Activated naive CD4-positive, alpha-beta T cell treated with anti-CD3 and anti-CD28 coated beads for 36 hours (primary cell): ENCODE data around the gene NUDT1. TPM values are rescaled to one million over a fixed set of nuclear protein-coding genes. Genes with fewer than 3 reads are reported as not detected.
A peak's percentile ranks its signal among the peaks of the same experiment; 100 is the strongest.

Experiments
- CTCF ChIA-PET: fragments of 350-600 bp; sonication (Branson Sonifier 250); formaldehyde crosslinking; loops from one replicate; lab custom pipeline; 2021; ENCODE audit warnings: antibody characterized with exemption; lab: Charles Lee
- DNase-seq: peaks from one replicate; pipeline ENCODE4 v3.0.0-alpha.2; 2020
- H3K27ac Mint-ChIP-seq: one replicate; pipeline ENCODE4 v1.8.0; 2021; ENCODE audit warnings: mild to moderate bottlenecking, mixed read lengths
- H3K27me3 Mint-ChIP-seq: one replicate; pipeline ENCODE4 v1.8.0; 2021; ENCODE audit warnings: low read depth, mixed read lengths
- H3K36me3 Mint-ChIP-seq: one replicate; pipeline ENCODE4 v1.8.0; 2021; ENCODE audit warnings: low read depth, mixed read lengths
- H3K4me1 Mint-ChIP-seq: one replicate; pipeline ENCODE4 v1.8.0; 2021; ENCODE audit warnings: low read depth, mixed read lengths
- H3K4me3 Mint-ChIP-seq: one replicate; pipeline ENCODE4 v1.8.0; 2021; ENCODE audit warnings: mild to moderate bottlenecking, moderate library complexity, mixed read lengths
- H3K9me3 Mint-ChIP-seq: one replicate; pipeline ENCODE4 v1.8.0; 2021; ENCODE audit warnings: mixed read lengths
- intact Hi-C: fragments of 100-400 bp; cut with micrococcal nuclease; formaldehyde crosslinking; loops from one replicate; pipeline ENCODE4 v1.15.1; 2023
- total RNA-seq, 2 experiments: library from RNA; stranded (reverse); gene quantifications; one replicate each; pipeline ENCODE4 v1.2.3, GENCODE V29; 2021

Gene NUDT1
- total RNA-seq, 2 experiments from 2014 or later, result 115 to 118 TPM

DNA sequence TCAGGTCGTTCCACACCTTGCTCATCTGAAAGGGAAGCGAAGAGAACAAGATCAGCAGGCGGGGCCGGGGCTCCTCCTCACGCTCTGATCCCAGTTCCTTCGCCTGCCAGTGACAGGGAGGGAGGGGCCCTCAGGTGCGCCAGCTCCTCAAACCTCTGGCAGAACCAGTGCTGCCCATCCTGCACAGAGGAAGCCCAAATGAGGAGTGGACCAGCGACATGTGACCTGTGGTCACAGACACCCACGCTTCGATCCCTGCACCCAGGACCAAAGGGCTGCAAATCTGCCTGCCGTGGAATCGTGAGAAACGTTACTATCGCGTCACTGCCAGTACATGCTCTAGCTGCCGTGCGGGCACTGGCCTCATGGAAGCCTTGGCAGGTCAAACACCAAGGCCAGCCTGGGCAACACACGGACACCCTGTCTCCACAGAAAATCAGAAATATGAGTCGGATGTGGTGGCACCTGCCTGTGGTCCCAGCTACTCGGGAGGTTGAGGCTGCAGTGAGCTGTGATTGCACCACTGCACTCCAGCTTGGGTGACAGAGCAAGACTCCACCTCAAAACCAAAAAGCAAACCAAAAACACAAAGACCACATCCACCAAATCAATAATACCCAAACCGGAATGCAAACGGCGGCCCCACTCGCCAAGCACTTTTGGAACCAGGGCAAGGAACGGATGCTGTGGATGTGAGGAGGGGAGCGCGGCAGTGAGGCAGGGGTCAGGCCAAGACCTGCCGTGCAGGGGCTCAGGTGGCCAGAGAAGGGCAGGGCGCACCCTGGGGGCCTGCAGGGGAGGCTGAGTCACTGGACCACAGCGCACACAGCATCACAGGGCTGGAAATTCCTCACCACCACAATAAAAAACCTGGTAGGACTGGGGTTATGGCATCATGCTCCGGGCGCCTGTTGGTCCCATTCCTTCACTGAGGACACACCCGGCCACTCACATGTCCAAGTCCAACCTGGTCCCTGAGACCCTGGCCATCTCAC, 13.4 kb downstream of the NUDT1 start:
- H3K27me3 Mint-ChIP-seq, result no peaks in the 10 kb centered on the region
- H3K4me1 Mint-ChIP-seq, result no peaks in the 10 kb centered on the region
- CTCF ChIA-PET, result no interaction called here
- no peak overlapping the region for H3K4me3 Mint-ChIP-seq
- intact Hi-C loops, result no loop called here
- DNase-seq, result no peak
- H3K36me3 Mint-ChIP-seq, result peaks cover 7% of the 10 kb centered on the region
- H3K27ac Mint-ChIP-seq, result no peak overlapping the region
- H3K9me3 Mint-ChIP-seq, result no peaks in the 10 kb centered on the region

DNA sequence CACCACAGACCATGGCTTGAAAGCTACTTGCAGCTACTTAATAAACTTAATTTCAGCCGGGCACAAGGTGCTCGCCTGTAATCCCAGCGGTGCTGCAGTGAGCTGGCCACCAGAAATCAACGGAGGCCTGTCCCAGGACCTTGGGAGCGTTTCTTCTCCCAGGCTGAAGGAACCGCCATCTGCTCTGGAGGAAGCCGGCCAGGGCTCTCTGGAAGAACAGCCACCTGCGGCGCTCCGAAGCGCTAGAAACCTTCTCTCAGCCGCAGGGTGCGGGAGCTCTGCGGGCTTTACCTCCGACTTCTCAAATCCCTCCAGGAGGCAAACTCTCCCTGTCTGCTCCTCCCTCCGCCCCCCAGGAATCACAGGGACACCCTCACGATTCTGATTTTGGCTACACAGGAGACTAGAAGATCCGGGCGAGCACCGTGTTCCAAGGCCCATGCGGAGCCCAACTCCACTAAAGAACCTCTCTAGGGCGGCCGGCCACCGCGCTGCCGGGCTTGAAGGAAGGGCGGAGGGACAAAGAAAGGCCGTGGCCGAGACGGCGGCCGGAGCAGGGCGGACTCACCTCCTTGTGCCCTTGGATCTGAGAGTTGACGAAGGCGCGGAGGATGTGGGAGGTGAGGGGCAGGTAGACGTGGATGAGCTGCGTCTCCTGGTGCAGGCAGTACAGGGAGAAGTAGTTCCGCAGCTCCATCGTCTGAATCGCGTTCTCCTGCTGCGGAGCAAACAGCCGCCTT, 14.4 kb downstream of the NUDT1 start:
- CTCF ChIA-PET, result no interaction called here
- intact Hi-C loops, result no loop called here
- no peak for DNase-seq
- H3K4me1 Mint-ChIP-seq, result peaks cover 2% of the 10 kb centered on the region
- H3K27ac Mint-ChIP-seq, result no peak overlapping the region
- peaks cover 3% of the 10 kb centered on the region for H3K36me3 Mint-ChIP-seq
- no peaks in the 10 kb centered on the region for H3K27me3 Mint-ChIP-seq
- H3K9me3 Mint-ChIP-seq, result no peaks in the 10 kb centered on the region
- H3K4me3 Mint-ChIP-seq, result no peak overlapping the region

DNA sequence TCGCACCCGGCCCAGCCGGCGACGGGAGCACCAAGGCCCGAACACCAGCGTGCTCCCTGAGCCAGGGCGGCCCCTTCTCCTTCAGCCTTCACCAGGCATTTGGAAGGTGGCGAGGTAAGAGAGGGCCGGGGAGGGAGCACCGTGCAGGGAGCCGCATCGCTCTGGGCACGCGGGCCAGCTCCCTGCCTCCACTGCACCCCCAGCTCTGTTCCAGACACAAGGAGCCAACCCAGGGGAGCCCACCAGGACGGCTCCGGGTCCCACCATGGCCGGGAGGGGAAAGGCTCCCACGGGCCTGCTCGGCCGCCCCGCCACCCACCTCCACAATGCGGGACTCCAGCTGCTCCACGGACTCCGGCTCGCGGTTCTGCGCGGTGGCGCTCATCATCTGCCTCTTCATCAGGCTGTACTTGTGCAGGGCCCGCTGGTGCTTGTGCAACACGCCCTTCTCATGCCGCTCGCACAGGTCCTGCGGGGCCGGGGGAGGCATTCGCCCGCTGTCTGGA, 15.1 kb downstream of the NUDT1 start:
- Mint-ChIP-seq H3K36me3 (peaks cover 3% of the 10 kb centered on the region), H3K27ac (no peak overlapping the region), H3K9me3 (no peaks in the 10 kb centered on the region), H3K4me3 (no peak overlapping the region), H3K4me1 (peaks cover 8% of the 10 kb centered on the region), H3K27me3 (no peaks in the 10 kb centered on the region)
- CTCF ChIA-PET, result no interaction called here
- intact Hi-C loops, result no loop called here
- DNase-seq, result no peak

DNA sequence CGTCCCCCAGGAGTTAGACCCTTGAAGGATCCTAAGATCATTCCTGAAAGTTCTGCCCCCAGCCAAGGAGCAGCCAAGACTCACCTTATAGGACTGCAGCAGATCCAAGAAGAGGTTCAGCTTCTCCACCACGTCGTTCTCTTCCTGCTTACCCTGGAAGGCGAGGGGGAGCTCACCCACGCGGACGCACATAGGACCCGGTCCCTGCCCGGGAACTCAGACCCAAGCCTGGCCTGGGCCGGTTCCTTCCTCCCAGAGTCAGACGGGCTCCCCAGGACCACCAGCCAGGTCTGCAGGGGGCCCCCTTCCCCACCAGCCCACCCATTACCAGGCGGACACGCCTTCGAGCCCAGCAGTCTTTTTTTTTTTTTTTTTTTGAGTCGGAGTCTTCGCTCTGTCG, 15.6 kb downstream of the NUDT1 start:
- CTCF ChIA-PET, result no interaction called here
- intact Hi-C loops, result no loop called here
- no peak overlapping the region for H3K4me3 Mint-ChIP-seq
- no peaks in the 10 kb centered on the region for H3K27me3 Mint-ChIP-seq
- H3K9me3 Mint-ChIP-seq, result no peaks in the 10 kb centered on the region
- peaks cover 9% of the 10 kb centered on the region for H3K4me1 Mint-ChIP-seq
- DNase-seq, result no peak
- H3K36me3 Mint-ChIP-seq, result peaks cover 5% of the 10 kb centered on the region
- H3K27ac Mint-ChIP-seq, result no peak overlapping the region

DNA sequence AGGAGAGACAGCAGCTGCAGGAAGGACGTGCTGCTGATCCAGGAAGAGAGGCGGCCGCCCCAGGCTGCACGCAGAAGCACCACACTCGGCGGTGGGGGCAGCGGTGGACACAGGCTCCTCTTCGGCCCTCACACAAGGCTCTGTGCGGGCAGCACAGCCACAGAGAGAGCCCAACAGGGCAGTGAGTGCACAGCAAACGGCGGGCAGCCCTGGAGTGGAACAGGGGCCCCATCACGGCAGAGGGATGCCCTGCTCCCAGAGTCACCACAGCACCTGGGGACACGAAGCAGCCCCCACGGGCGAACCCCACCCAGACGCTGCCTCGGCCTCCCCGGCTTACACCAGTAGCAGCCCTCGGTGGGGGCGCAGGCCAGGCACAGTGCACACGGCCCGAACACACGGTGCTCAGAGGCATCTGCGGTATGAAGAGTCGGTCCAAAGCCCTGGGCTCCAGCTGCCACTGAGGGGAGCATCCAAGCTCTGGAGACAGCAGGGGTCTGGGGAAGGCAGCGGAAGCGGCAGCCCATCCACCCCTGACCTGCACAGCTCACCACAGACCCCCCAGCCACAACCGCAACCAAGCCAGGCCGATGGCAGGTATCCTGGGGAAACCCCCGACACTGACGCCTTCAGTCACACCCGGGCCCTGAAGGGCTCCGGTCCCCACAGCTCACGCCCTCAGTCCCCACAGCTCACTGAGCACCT, 16.8 kb downstream of the NUDT1 start:
- Mint-ChIP-seq H3K4me3 (no peak overlapping the region), H3K4me1 (peaks cover 9% of the 10 kb centered on the region), H3K36me3 (peaks cover 5% of the 10 kb centered on the region), H3K27ac (no peak overlapping the region), H3K27me3 (no peaks in the 10 kb centered on the region), H3K9me3 (no peaks in the 10 kb centered on the region)
- CTCF ChIA-PET, result interaction anchor here (0.6 kb wide), 1 partner anchor 89 kb away, joined by 3 read pairs; no protein-coding TSS in a partner anchor
- intact Hi-C loops, result no loop called here
- no peak for DNase-seq

DNA sequence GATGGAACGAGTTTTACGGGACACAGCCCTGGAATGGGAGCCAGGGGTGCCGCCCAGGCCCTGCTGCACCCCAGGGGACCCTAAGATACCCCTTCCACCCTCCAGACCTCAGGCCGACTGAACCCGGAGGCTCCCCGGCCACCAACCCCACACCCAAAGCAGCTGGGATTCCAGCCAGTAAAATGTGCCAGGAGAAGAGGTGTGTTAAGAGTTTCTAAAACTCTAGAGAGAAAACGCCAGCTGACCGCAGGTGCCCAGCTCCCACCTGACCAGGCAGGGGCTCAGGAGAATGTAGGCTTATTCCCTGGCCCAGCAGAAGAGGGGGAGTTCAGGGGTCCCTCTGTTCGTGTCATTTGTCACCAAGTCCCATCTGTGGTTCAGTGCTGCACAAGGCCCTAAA, 17.5 kb downstream of the NUDT1 start:
- Mint-ChIP-seq H3K27ac (no peak overlapping the region), H3K9me3 (no peaks in the 10 kb centered on the region), H3K27me3 (no peaks in the 10 kb centered on the region), H3K4me3 (no peak overlapping the region), H3K4me1 (peaks cover 9% of the 10 kb centered on the region), H3K36me3 (peaks cover 9% of the 10 kb centered on the region)
- CTCF ChIA-PET, result interaction anchor here (0.6 kb wide), 1 partner anchor 88 kb away, joined by 3 read pairs; no protein-coding TSS in a partner anchor
- DNase-seq, result no peak
- intact Hi-C loops, result no loop called here

DNA sequence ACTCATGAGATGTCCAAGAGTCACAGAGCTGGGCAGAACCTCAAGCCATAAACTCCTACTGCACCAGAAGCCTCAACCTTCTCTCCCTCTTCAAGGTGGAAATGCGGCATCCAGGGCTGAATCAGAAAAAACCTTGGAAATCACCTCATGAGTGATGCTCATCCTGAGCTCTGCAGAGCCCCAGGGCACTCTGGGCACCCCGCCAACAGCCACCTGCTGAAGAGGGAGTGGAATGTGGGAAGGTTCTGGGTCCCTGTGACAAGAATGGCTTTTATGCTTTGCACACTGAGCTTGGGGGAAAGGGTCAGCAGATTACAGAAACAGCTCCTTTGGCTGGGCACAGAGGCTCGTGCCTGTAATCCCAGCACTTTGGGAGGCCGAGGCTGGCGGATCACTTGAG, 18.8 kb downstream of the NUDT1 start:
- H3K4me1 Mint-ChIP-seq, result peaks cover 9% of the 10 kb centered on the region
- no peak for DNase-seq
- H3K4me3 Mint-ChIP-seq, result no peak overlapping the region
- intact Hi-C loops, result no loop called here
- no peaks in the 10 kb centered on the region for H3K9me3 Mint-ChIP-seq
- CTCF ChIA-PET, result interaction anchor here (0.7 kb wide), 1 partner anchor 1208 kb away, joined by 3 read pairs; no protein-coding TSS in a partner anchor
- no peak overlapping the region for H3K27ac Mint-ChIP-seq
- H3K27me3 Mint-ChIP-seq, result no peaks in the 10 kb centered on the region
- peaks cover 9% of the 10 kb centered on the region for H3K36me3 Mint-ChIP-seq

DNA sequence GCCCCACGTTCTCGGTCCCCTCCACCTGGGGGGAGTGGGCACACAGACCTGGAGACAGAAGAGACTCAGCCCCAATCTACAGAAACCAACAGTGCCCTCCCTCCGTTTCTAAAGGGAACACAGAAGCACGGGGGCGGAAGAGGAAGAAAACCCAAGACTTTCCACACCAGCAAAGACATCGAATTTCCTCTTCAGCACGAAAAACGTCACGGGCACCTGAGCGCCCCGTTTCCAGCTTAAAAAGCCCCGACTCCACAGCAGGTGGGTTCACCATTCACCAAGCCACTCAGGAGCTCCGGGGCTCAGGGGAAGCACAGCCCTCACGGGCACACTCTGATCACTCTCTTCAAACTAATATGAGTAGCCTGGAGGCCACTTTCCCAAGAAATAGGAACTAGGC, 19.6 kb downstream of the NUDT1 start:
- H3K9me3 Mint-ChIP-seq, result no peaks in the 10 kb centered on the region
- DNase-seq, result peak; percentile 38

DNA sequence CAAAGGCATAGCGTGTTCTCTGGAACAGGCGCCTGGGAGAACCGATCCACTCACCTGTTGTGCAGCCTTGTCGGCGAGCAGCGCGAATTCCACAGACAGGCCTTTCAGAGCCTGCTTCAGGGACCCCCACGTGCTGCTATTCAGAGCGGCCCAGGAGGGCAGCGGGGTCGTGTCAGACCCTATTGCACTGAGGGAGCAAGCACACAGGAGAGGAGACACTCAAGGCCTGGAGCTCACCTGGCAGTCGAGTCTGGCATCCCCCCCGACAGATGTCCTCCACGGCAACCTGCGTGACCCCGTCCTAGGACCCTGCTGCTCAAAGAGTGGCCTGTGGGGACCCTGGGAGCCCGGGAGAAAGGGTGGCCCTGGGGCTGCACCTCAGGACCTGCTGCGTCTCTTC, 21.1 kb downstream of the NUDT1 start:
- Mint-ChIP-seq H3K4me1 (peaks cover 9% of the 10 kb centered on the region), H3K4me3 (no peak overlapping the region), H3K9me3 (no peaks in the 10 kb centered on the region), H3K27ac (no peak overlapping the region), H3K27me3 (no peaks in the 10 kb centered on the region), H3K36me3 (peaks cover 8% of the 10 kb centered on the region)
- CTCF ChIA-PET, result no interaction called here
- DNase-seq, result no peak
- intact Hi-C loops, result no loop called here

More for the DNA sequence above, 19.6 kb downstream of the NUDT1 start:
- peaks cover 8% of the 10 kb centered on the region for H3K36me3 Mint-ChIP-seq
- peak overlapping the region; percentile 47 for H3K27ac Mint-ChIP-seq
- peaks cover 9% of the 10 kb centered on the region for H3K4me1 Mint-ChIP-seq
- intact Hi-C loops, result no loop called here
- H3K27me3 Mint-ChIP-seq, result no peaks in the 10 kb centered on the region
- H3K4me3 Mint-ChIP-seq, result peak overlapping the region; percentile 6
- CTCF ChIA-PET, result interaction anchor here (1.0 kb wide), 1 partner anchor 170 kb away, joined by 3 read pairs; no protein-coding TSS in a partner anchor

DNA sequence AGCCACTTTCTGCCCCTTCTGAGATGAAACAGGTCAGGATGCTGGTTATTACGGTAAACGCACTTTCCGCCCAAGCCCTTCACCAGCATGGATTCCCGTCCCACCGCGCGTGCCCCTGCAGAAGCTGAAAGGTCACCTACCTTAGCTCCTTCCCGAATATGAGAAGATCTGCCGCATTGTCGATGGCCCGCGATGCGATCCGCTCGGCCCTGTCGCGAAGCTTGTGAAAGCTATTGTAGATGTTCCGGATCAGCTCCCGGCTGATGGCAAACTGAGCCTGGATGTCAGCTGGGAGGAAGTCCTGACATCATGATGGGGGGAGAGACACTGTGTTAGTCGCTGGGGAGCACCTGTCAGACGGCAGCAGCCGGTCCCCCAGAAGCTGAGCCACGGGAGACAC, 22.1 kb downstream of the NUDT1 start:
- Mint-ChIP-seq H3K27me3 (no peaks in the 10 kb centered on the region), H3K27ac (no peak overlapping the region), H3K4me3 (no peak overlapping the region), H3K4me1 (peaks cover 9% of the 10 kb centered on the region), H3K9me3 (no peaks in the 10 kb centered on the region), H3K36me3 (peaks cover 8% of the 10 kb centered on the region)
- intact Hi-C loops, result no loop called here
- DNase-seq, result no peak
- CTCF ChIA-PET, result no interaction called here

DNA sequence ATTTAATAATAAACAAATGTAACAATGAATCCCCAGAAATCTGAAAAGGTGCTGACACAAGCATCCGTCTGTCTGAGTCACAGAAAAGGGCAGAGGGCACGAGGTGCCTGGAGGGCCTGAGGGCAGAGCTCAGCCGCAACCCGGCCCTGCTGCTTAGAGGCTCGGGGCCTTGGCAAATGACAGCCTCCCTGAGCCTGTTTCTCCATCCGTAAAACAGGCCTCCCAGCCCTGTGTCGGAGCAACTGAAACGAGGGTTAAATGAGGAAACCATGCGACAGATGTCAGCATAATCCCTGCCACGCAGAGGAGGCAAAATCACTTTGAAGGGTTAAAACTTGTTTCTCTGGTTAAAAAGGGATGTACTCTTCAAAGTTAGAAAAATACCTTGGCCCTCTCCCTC, 24.9 kb downstream of the NUDT1 start:
- no peak for DNase-seq
- intact Hi-C loops, result no loop called here
- Mint-ChIP-seq H3K27me3 (no peaks in the 10 kb centered on the region), H3K4me1 (peaks cover 3% of the 10 kb centered on the region), H3K36me3 (peaks cover 13% of the 10 kb centered on the region), H3K4me3 (no peak overlapping the region), H3K9me3 (no peaks in the 10 kb centered on the region), H3K27ac (no peak overlapping the region)
- CTCF ChIA-PET, result no interaction called here
